Measurements from ENCODE around the gene SMARCD3.
A peak's percentile ranks its signal among the peaks of the same experiment; 100 is the strongest.

SMARCD3 gene

GRCh38 chr7:151272405-151272804 is 23.9 kb upstream of the SMARCD3 start:
- DNase-seq, result no peak

GRCh38 chr7:151271699-151272355 is 23.3 kb upstream of the SMARCD3 start:
- DNase-seq, result no peak

GRCh38 chr7:151269511-151269910 is 21.0 kb upstream of the SMARCD3 start:
- no peak for DNase-seq

GRCh38 chr7:151265351-151265931 is 16.9 kb upstream of the SMARCD3 start:
- no peak for DNase-seq

- DNase-seq, result no peak
Observed at GRCh38 chr7:151264615-151265014, 16.1 kb upstream of the SMARCD3 start.

DNA sequence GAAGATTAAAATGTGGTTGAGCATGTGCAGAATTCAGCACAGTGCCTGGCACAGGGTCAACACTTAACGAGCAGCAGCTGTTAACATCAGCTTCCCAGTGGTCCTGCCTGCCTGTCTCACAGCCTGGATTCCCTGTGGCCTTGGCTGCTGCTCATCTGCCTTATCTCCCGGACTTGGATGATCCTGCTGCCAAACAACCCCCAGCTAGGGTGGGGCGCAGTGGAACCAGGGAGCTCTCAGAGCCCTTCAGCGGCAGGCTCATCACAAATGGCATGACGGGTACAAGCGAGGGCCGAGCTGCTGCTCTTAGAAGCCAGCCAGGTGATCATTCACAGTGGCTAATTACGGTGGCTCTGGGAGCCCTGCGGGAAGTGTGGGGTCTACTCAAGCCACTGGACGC is 13.0 kb upstream of the SMARCD3 start:
- DNase-seq, result no peak

DNA sequence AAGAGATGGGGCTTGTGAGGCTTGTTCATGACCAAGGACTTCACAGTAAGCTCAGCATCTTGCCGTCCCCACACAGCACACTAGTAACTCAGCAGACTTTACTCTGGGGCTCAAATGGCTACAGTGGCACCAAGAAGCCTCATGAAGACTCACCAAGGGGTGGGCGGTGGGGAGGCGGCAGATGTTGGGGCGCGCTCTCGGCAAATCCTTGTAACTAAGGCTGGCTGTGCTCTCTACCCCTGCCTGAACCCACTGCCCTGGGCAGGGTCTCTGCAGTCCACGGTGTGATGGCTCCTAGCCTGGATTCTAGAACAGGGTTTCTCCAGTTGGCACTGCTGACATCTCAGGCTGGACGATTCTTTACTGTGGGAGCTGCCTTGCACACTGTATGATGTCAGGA is 12.4 kb upstream of the SMARCD3 start:
- no peak for DNase-seq

GRCh38 chr7:151260471-151260870 is 12.0 kb upstream of the SMARCD3 start:
- DNase-seq, result no peak

DNA sequence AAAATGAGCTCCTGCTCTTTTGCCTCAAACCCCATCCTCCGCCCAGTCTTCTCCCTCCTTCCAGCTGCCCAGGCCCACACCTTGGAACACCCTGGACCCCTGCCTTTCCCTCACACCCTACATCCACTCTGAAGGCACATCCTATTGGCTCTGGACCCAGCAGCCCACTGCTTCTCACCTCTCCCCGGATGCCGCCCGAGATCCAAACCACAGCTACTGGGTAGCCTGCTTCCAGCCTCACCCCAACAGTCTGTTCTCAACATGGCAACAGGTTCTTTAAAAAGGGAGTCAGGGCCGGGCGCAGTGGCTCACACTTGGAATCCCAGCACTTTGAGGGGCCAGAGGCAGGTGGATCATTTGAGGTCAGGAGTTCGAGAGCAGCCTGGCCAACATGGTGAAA is 9.5 kb upstream of the SMARCD3 start:
- no peak for DNase-seq

- no peak for DNase-seq
Observed at GRCh38 chr7:151256410-151257045, 8.0 kb upstream of the SMARCD3 start.

- DNase-seq, result no peak
Observed at GRCh38 chr7:151255390-151255789, 6.9 kb upstream of the SMARCD3 start.

GRCh38 chr7:151254851-151255250 is 6.4 kb upstream of the SMARCD3 start:
- DNase-seq, result no peak

DNA sequence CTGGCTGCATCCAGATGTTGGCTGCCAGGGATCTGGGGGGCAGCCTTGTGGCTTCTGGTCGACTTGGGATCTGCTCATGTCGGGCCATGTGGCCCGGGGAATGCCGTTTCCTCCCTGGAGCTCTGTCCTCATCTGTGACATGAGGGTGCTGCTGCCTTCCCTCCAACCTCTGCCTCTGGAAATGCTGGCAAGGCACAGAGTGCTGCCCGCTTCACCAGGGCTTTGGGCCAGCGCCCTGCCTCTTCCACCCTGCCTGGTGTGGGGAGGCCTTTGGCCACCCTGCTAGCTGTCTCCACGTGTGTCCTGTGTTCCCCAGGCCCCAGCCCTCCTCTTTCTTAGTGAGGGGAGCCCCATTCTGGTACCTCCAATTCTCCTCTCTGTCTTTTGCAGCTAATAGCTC is 5.8 kb upstream of the SMARCD3 start:
- DNase-seq, result no peak

- no peak for DNase-seq
Observed at GRCh38 chr7:151252961-151253711, 4.6 kb upstream of the SMARCD3 start.

- no peak for DNase-seq
Observed at GRCh38 chr7:151252561-151252835, 4.0 kb upstream of the SMARCD3 start.

- peak; percentile 17 for DNase-seq
Observed at GRCh38 chr7:151251689-151252560, 3.4 kb upstream of the SMARCD3 start.

DNA sequence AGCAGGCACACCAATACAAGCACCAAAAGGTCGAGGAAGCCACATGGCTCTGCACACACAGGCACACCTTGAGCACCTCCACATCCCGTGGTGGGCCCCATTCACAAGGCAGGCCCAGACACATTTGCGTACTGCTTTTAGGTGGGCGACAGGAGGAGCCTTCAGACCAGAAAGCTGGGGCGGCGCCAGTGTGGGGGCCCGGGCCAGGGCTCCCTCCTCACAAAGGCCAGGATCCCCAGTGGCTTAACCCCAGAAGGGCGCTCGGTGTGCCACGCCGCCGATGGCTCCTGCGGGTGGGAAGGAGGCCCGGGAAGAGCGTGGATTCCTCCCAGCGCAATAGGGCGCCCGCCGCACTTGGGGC is 2.8 kb upstream of the SMARCD3 start:
- no peak for DNase-seq

DNA sequence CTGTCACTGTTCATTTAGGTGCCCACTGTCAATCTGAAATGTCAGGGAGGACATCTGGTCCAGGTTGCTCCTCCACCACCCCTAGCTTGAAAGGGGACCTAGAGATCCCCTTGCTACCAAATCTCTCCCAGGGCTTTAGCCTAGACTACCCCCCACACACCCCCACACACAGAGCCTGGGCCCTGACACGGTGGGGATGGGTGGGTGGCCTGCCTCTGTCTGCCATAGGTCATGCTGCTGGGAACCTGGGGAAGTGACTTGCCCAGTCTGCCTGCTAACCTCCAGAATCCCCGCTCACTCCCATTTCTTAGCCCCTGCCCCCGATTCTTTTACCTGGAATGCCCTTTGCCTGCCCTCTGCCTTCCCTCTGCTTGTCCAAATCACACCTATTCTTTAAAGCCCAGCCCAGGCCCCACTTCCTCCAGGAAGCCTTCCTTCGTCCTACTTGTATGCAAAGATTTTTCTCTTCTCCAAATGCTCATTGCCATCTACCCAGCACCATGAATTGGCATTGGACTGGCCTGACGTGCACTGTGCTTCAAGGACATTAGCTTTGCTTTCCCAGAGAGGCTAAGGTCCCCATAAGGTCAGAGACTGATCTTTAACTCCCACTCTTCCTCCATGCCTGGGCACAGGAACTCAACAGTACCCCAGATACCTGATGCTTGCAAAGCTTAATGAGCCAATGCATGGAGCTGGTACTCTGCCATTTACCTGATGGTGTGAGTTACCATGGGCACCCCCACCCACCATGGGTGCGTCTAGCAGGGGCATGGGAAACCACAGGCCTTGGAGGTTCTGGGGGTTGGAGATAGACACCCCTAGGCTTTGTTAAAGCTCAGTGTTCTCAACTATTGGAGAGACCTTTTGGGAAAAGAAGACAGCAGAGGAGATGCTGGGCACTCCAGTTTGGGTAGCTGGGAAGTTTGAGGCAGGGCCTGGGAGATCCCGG is 2.0 kb upstream of the SMARCD3 start:
- no peak for DNase-seq

- no peak for DNase-seq
Observed at GRCh38 chr7:151249732-151250072, 1.2 kb upstream of the SMARCD3 start.

GRCh38 chr7:151249034-151249731 is 689 bp upstream of the SMARCD3 start:
- DNase-seq, result no peak

GRCh38 chr7:151247611-151248345 is 716 bp downstream of the SMARCD3 start:
- no peak for DNase-seq

Data from NCI-H524 treated with DMSO at 0.1 percent for 48 hours (cell line).